IMR-90 (cell line): ENCODE measurements around the gene ZNF778. TPM values are rescaled to one million over a fixed set of nuclear protein-coding genes. Genes with fewer than 3 reads are reported as not detected.

Experiments used
- ATAC-seq: fragments of 200-7000 bp; cut with Tn5 transposase; 2 replicates; pipeline ENCODE4 v1.9.1; 2020; ENCODE audit warnings: low read depth, mild to moderate bottlenecking, moderate library complexity
- BruUV-seq: library from RNA; stranded (reverse); fragments of 400-500 nt; replicated peaks from 2 replicates; lab custom pipeline; 2021; lab: Mats Ljungman, UMichigan
- CTCF ChIA-PET: fragments of 300-600 bp; formaldehyde crosslinking; extraction: SDS; loops from one replicate; lab custom pipeline; 2021; ENCODE audit warnings: antibody characterized with exemption; lab: Yijun Ruan, JAX
- POLR2A ChIA-PET: fragments of 300-600 bp; sonication (Branson Sonifier 250); formaldehyde crosslinking; loops from one replicate; lab custom pipeline; 2022; ENCODE audit warnings: antibody characterized with exemption; ENCODE audit not compliant: unreplicated experiment; lab: Charles Lee
- DNase-seq: peaks from one replicate; pipeline ENCODE4 v3.0.0; 2013
- H2AFZ ChIP-seq: replicated peaks from 2 replicates; pipeline ENCODE3; 2013; ENCODE audit warnings: low read length, mild to moderate bottlenecking; ENCODE audit not compliant: poor library complexity
- H2AK5ac ChIP-seq: 2 replicates; pipeline ENCODE4 v1.6.1; 2013; ENCODE audit warnings: low read depth, low read length, inconsistent platforms
- H2AK9ac ChIP-seq: replicated peaks from 2 replicates; pipeline ENCODE3; 2013; ENCODE audit warnings: mild to moderate bottlenecking, low read depth, low read length, moderate library complexity; ENCODE audit not compliant: poor library complexity
- H2BK120ac ChIP-seq: 2 replicates; pipeline ENCODE4 v1.6.1; 2013; ENCODE audit warnings: low read depth, low read length, inconsistent platforms
- H2BK15ac ChIP-seq: 3 replicates; pipeline ENCODE4 v1.6.1; 2013; ENCODE audit warnings: low read depth, low read length, inconsistent platforms
- H2BK20ac ChIP-seq: 2 replicates; pipeline ENCODE4 v1.6.1; 2013; ENCODE audit warnings: low read depth, mild to moderate bottlenecking, inconsistent platforms, low read length, moderate library complexity
- H2BK5ac ChIP-seq: 2 replicates; pipeline ENCODE4 v1.6.1; 2013; ENCODE audit warnings: mild to moderate bottlenecking, low read depth, low read length, inconsistent platforms; ENCODE audit not compliant: poor library complexity, severe bottlenecking
- H3K14ac ChIP-seq: replicated peaks from 2 replicates; pipeline ENCODE4 v1.6.1; 2013; ENCODE audit warnings: low read depth, low read length, inconsistent platforms
- H3K18ac ChIP-seq: 2 replicates; pipeline ENCODE4 v1.6.1; 2013; ENCODE audit warnings: low read depth, low read length, control low read depth
- H3K23ac ChIP-seq: 2 replicates; pipeline ENCODE4 v1.6.1; 2013; ENCODE audit warnings: low read depth, low read length, inconsistent platforms
- H3K27ac ChIP-seq: 2 replicates; pipeline ENCODE4 v1.5.1; 2013; ENCODE audit warnings: mild to moderate bottlenecking, control low read depth, low read length; ENCODE audit not compliant: insufficient read depth
- H3K27me3 ChIP-seq: 2 replicates; pipeline ENCODE4 v1.6.1; 2013; ENCODE audit warnings: low read length; ENCODE audit not compliant: control insufficient read depth, insufficient read depth
- H3K36me3 ChIP-seq: 2 replicates; pipeline ENCODE4 v1.6.1; 2013; ENCODE audit warnings: low read length, mixed read lengths; ENCODE audit not compliant: control insufficient read depth, insufficient read depth
- H3K4ac ChIP-seq: 2 replicates; pipeline ENCODE4 v1.6.1; 2013; ENCODE audit warnings: low read depth, low read length, inconsistent platforms
- H3K4me1 ChIP-seq: 2 replicates; pipeline ENCODE4 v1.6.1; 2013; ENCODE audit warnings: low read length, mixed read lengths; ENCODE audit not compliant: control insufficient read depth, insufficient read depth
- H3K4me2 ChIP-seq: 2 replicates; pipeline ENCODE4 v1.6.1; 2013; ENCODE audit warnings: low read depth, mild to moderate bottlenecking, control low read depth, low read length, moderate library complexity
- H3K4me3 ChIP-seq: 2 replicates; pipeline ENCODE4 v1.5.1; 2013; ENCODE audit warnings: low read depth, mild to moderate bottlenecking, control low read depth, low read length, moderate library complexity; ENCODE audit not compliant: insufficient read depth
- H3K56ac ChIP-seq: 2 replicates; pipeline ENCODE4 v1.6.1; 2013; ENCODE audit warnings: low read length, inconsistent platforms; ENCODE audit not compliant: insufficient read depth; ENCODE audit errors: extremely low read depth
- H3K79me1 ChIP-seq, 2 experiments: 2 replicates each; pipeline ENCODE4 v1.6.1; 2013; ENCODE audit warnings: low read length in 2 of 2, inconsistent platforms in 1 of 2, low read depth in 1 of 2
- H3K9ac ChIP-seq: 2 replicates; pipeline ENCODE4 v1.6.1; 2013; ENCODE audit warnings: low read depth, low read length, control low read depth
- H3K9me1 ChIP-seq: 2 replicates; pipeline ENCODE4 v1.6.1; 2013; ENCODE audit warnings: low read length, inconsistent platforms; ENCODE audit not compliant: insufficient read depth
- H3K9me3 ChIP-seq: 2 replicates; pipeline ENCODE4 v1.6.1; 2013; ENCODE audit warnings: low read length; ENCODE audit not compliant: control insufficient read depth, insufficient read depth
- H4K20me1 ChIP-seq: 2 replicates; pipeline ENCODE4 v1.6.1; 2013; ENCODE audit warnings: low read length, inconsistent platforms; ENCODE audit not compliant: insufficient read depth
- H4K5ac ChIP-seq: 2 replicates; pipeline ENCODE4 v1.6.1; 2013; ENCODE audit warnings: mild to moderate bottlenecking, low read depth, low read length, control low read depth
- H4K8ac ChIP-seq, 2 experiments: 2 replicates each; pipeline ENCODE4 v1.6.1; 2013; ENCODE audit warnings: low read depth in 2 of 2, low read length in 2 of 2, control low read depth in 1 of 2, inconsistent platforms in 1 of 2
- H4K91ac ChIP-seq: 2 replicates; pipeline ENCODE4 v1.6.1; 2013; ENCODE audit warnings: low read depth, low read length, inconsistent platforms; ENCODE audit not compliant: insufficient read depth
- BHLHE40 ChIP-seq: fragments of 150-350 bp; IDR thresholded peaks from 2 replicates; pipeline ENCODE4 v1.6.1; 2016; ENCODE audit warnings: mild to moderate bottlenecking, low read depth, low read length
- CHD1 ChIP-seq: IDR thresholded peaks from 2 replicates; pipeline ENCODE4 v1.6.1; 2012; ENCODE audit warnings: low read depth, low read length, improper control_type of control experiment
- FOS ChIP-seq: fragments of 150-350 bp; IDR thresholded peaks from 2 replicates; pipeline ENCODE4 v1.6.1; 2016; ENCODE audit warnings: low read depth, low read length
- MAFK ChIP-seq: IDR thresholded peaks from 2 replicates; pipeline ENCODE4 v1.6.1; 2012; ENCODE audit warnings: low read depth, low read length, improper control_type of control experiment
- MAZ ChIP-seq: IDR thresholded peaks from 2 replicates; pipeline ENCODE4 v1.6.1; 2012; ENCODE audit warnings: low read depth, mild to moderate bottlenecking, low read length, improper control_type of control experiment, moderate library complexity, borderline replicate concordance
- MXI1 ChIP-seq: IDR thresholded peaks from 2 replicates; pipeline ENCODE4 v1.6.1; 2012; ENCODE audit warnings: low read depth, mild to moderate bottlenecking, low read length, moderate library complexity, borderline replicate concordance
- NFE2L2 ChIP-seq: fragments of 150-350 bp; IDR thresholded peaks from 2 replicates; pipeline ENCODE4 v1.6.1; 2016; ENCODE audit warnings: low read depth, mild to moderate bottlenecking, low read length
- RAD21 ChIP-seq: IDR thresholded peaks from 2 replicates; pipeline ENCODE4 v1.6.1; 2012; ENCODE audit warnings: low read length, improper control_type of control experiment
- RFX5 ChIP-seq: IDR thresholded peaks from 2 replicates; pipeline ENCODE4 v1.8.0; 2012; ENCODE audit warnings: low read depth, mild to moderate bottlenecking, low read length, moderate library complexity
- SMC3 ChIP-seq: fragments of 150-350 bp; IDR thresholded peaks from 2 replicates; pipeline ENCODE4 v1.6.1; 2016; ENCODE audit warnings: low read depth, mild to moderate bottlenecking, antibody characterized with exemption, low read length, moderate library complexity
- USF2 ChIP-seq: fragments of 150-350 bp; IDR thresholded peaks from 2 replicates; pipeline ENCODE4 v1.6.1; 2017; ENCODE audit warnings: mild to moderate bottlenecking, antibody characterized with exemption, low read length, low read depth
- WGBS, 2 experiments: methylation state at CpG; one replicate each; pipeline versions ENCODE4 v1.1.5 to v1.1.7; 2013; ENCODE audit warnings: missing lambda C conversion rate in 2 of 2; ENCODE audit not compliant: insufficient read length in 1 of 2; ENCODE audit errors: extremely low coverage in 2 of 2; 5-methylcytosine and 5-hydroxymethylcytosine counted together
- dilution Hi-C: fragments of 300-500 bp; cut with HindIII; formaldehyde crosslinking; loops from one replicate; pipeline ENCODE4 v1.14.3; 2018; ENCODE audit warnings: low sequenced_read_pairs; ENCODE audit not compliant: unreplicated experiment
- in situ Hi-C: fragments of 300-500 bp; cut with MboI; formaldehyde crosslinking; loops from 3 replicates; pipeline ENCODE4 v1.14.3; 2019; ENCODE audit warnings: low sequenced_read_pairs, inconsistent platforms, mixed read lengths
- intact Hi-C: fragments of 100-400 bp; cut with micrococcal nuclease; formaldehyde crosslinking; loops from 2 replicates; pipeline ENCODE4 v1.10.0; 2022
- polyA plus RNA-seq, 3 experiments: library from polyadenylated mRNA; depleted of rRNA; stranded (reverse); fragments of >200 nt; gene quantifications; 2 replicates each; pipeline ENCODE4 v1.2.3, GENCODE V29; 2012; ENCODE audit warnings: low replicate concordance in 1 of 3
- total RNA-seq: library from RNA; depleted of rRNA; stranded (reverse); fragments of >200 nt; gene quantifications from 2 replicates; pipeline ENCODE4 v1.2.3, GENCODE V29; 2012
- TF ChIP-seq, protein P1 (sequence below): fragments of 150-350 bp; IDR thresholded peaks from 2 replicates; pipeline ENCODE4 v1.6.1; 2016; ENCODE audit warnings: low read depth, mild to moderate bottlenecking, low read length, moderate library complexity, borderline replicate concordance
- TF ChIP-seq, protein P2 (sequence below): conservative IDR thresholded peaks from 2 replicates; pipeline ENCODE4 v1.5.1; 2012; ENCODE audit warnings: mild to moderate bottlenecking, low read depth, low read length, improper control_type of control experiment

Gene ZNF778
- total and polyA plus RNA-seq, 2 of the 4 experiments (the other 2 are of a cell fraction): 5.6 to 9.9 TPM

- H4K20me1 ChIP-seq: no peaks in the 10 kb centered on the region; the same call in 1 of the 2 replicates
- ATAC-seq (no peak), DNase-seq (no peak)
- no peak overlapping the region for H3K14ac ChIP-seq
- H2BK120ac ChIP-seq: no peak overlapping the region
- no peak overlapping the region for H2BK15ac ChIP-seq
- no TSS peak for BruUV-seq
- H3K79me1 ChIP-seq: no peaks in the 10 kb centered on the region
- H2BK20ac ChIP-seq: no peak overlapping the region
- 85% methylated on average over 22 of the region's 45 CpGs; no CpG with 5 or more reads in 1 of the 2 experiments for WGBS, 2 experiments
- intact Hi-C loops (no loop called here), dilution Hi-C loops (no loop called here), in situ Hi-C loops (no loop called here)
- H3K4me1 ChIP-seq: peaks cover 6% of the 10 kb centered on the region
- ChIA-PET CTCF (no interaction called here), POLR2A (no interaction called here)
- H2BK5ac ChIP-seq: no peak overlapping the region
- H4K8ac ChIP-seq: no peak overlapping the region
- H3K56ac ChIP-seq: no peak overlapping the region
- TF ChIP-seq, protein P1, sequence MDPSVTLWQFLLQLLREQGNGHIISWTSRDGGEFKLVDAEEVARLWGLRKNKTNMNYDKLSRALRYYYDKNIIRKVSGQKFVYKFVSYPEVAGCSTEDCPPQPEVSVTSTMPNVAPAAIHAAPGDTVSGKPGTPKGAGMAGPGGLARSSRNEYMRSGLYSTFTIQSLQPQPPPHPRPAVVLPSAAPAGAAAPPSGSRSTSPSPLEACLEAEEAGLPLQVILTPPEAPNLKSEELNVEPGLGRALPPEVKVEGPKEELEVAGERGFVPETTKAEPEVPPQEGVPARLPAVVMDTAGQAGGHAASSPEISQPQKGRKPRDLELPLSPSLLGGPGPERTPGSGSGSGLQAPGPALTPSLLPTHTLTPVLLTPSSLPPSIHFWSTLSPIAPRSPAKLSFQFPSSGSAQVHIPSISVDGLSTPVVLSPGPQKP: no peak
- TF ChIP-seq NFE2L2 (no peak), CHD1 (no peak), RAD21 (no peak), MXI1 (no peak), FOS (no peak), USF2 (no peak), SMC3 (no peak), MAZ (no peak), BHLHE40 (no peak), MAFK (no peak), RFX5 (no peak)
- TF ChIP-seq, protein P2, sequence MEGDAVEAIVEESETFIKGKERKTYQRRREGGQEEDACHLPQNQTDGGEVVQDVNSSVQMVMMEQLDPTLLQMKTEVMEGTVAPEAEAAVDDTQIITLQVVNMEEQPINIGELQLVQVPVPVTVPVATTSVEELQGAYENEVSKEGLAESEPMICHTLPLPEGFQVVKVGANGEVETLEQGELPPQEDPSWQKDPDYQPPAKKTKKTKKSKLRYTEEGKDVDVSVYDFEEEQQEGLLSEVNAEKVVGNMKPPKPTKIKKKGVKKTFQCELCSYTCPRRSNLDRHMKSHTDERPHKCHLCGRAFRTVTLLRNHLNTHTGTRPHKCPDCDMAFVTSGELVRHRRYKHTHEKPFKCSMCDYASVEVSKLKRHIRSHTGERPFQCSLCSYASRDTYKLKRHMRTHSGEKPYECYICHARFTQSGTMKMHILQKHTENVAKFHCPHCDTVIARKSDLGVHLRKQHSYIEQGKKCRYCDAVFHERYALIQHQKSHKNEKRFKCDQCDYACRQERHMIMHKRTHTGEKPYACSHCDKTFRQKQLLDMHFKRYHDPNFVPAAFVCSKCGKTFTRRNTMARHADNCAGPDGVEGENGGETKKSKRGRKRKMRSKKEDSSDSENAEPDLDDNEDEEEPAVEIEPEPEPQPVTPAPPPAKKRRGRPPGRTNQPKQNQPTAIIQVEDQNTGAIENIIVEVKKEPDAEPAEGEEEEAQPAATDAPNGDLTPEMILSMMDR: no peak
- H3K18ac ChIP-seq: no peak overlapping the region
- no peaks in the 10 kb centered on the region for H3K36me3 ChIP-seq
- no peak overlapping the region for H3K4me3 ChIP-seq
- H2AK5ac ChIP-seq: no peak overlapping the region
- H3K27me3 ChIP-seq: peaks cover 7% of the 10 kb centered on the region; the same call in 1 of the 2 replicates
- no peaks in the 10 kb centered on the region for H3K9me3 ChIP-seq
- no peak overlapping the region for H4K5ac ChIP-seq
- H2AK9ac ChIP-seq: peak overlapping the region; percentile 55
- no peak overlapping the region for H3K27ac ChIP-seq
- no peak overlapping the region for H3K23ac ChIP-seq
- H3K9me1 ChIP-seq: peaks cover 3% of the 10 kb centered on the region; the same call in 1 of the 2 replicates
- H4K91ac ChIP-seq: no peak overlapping the region
- no peak overlapping the region for H3K4me2 ChIP-seq
- no peak overlapping the region for H3K4ac ChIP-seq
- no peak overlapping the region for H3K9ac ChIP-seq
- H2AFZ ChIP-seq: no peak overlapping the region
Observed at GRCh38 chr16:89194340-89195311, 22.9 kb upstream of the ZNF778 start.
